CD4-positive, alpha-beta T cell treated with Interleukin-4 for 1 hour (primary cell): ENCODE data around the gene HPCA.

Source experiments
- DNase-seq, 2 donors: peaks; one replicate each; pipeline ENCODE4 v3.0.0-alpha.2; 2020 to 2022

Gene HPCA

GRCh38 chr1:32890516-32891240 is 4.4 kb downstream of the HPCA start:
- DNase-seq, result no peak

- DNase-seq, result no peak
Measured at GRCh38 chr1:32891241-32891570, 4.9 kb downstream of the HPCA start.

GRCh38 chr1:32891630-32892029 is 5.3 kb downstream of the HPCA start:
- no peak for DNase-seq

- peak in 1 of 2 donors; percentile 30 for DNase-seq
Measured at GRCh38 chr1:32892368-32893197, 6.3 kb downstream of the HPCA start.

- DNase-seq, result no peak
Measured at GRCh38 chr1:32893198-32894018, 7.1 kb downstream of the HPCA start.

- no peak for DNase-seq
Measured at GRCh38 chr1:32894019-32894600, 7.8 kb downstream of the HPCA start.

GRCh38 chr1:32894681-32895080 is 8.4 kb downstream of the HPCA start:
- no peak for DNase-seq

- no peak for DNase-seq
Measured at GRCh38 chr1:32895325-32896215, 9.3 kb downstream of the HPCA start.

- no peak for DNase-seq
Measured at GRCh38 chr1:32896451-32896850, 10.2 kb downstream of the HPCA start.

GRCh38 chr1:32897082-32898049 is 11.1 kb downstream of the HPCA start:
- DNase-seq, result no peak

- no peak for DNase-seq
Measured at GRCh38 chr1:32898056-32898455, 11.8 kb downstream of the HPCA start.

GRCh38 chr1:32898958-32899357 is 12.7 kb downstream of the HPCA start:
- DNase-seq, result no peak

- no peak for DNase-seq
Measured at GRCh38 chr1:32899586-32900296, 13.4 kb downstream of the HPCA start.

- no peak for DNase-seq
Measured at GRCh38 chr1:32900371-32900955, 14.2 kb downstream of the HPCA start.

- DNase-seq, result no peak
Measured at GRCh38 chr1:32900956-32901822, 14.9 kb downstream of the HPCA start, which contains the start of gene TMEM54. TMEM54 (minus strand) TSS chr1:32901389; CDS start chr1:32901238, 151 bp downstream.

- no peak for DNase-seq
Measured at GRCh38 chr1:32901823-32902534, 15.7 kb downstream of the HPCA start.

- DNase-seq, result no peak
Measured at GRCh38 chr1:32902535-32902920, 16.2 kb downstream of the HPCA start.
